SU-DHL-6 (cell line): ENCODE measurements around the gene LRRC4C.

Experiments
- H2AFZ ChIP-seq: fragments of 200-600 bp; sonication (generic); 2 replicates; pipeline ENCODE4 v1.6.1; 2014; ENCODE audit warnings: low read depth, mild to moderate bottlenecking, moderate library complexity, mixed read lengths, antibody characterized with exemption, low read length; ENCODE audit not compliant: severe bottlenecking
- H3F3A ChIP-seq: fragments of 200-600 bp; shearing (Covaris generic); 2 replicates; pipeline ENCODE4 v1.6.0; 2016; ENCODE audit warnings: antibody characterized with exemption, mild to moderate bottlenecking; ENCODE audit not compliant: insufficient read depth
- H3K27ac ChIP-seq: fragments of 200-600 bp; sonication (generic); 2 replicates; pipeline ENCODE4 v1.5.1; 2016; ENCODE audit warnings: low read depth, mild to moderate bottlenecking, low read length, moderate library complexity, mixed read lengths
- H3K27me3 ChIP-seq: fragments of 200-600 bp; sonication (generic), shearing (Covaris generic); 2 replicates; pipeline ENCODE4 v1.6.0; 2014; ENCODE audit warnings: mild to moderate bottlenecking, low read length
- H3K36me3 ChIP-seq: fragments of 200-600 bp; sonication (generic); 2 replicates; pipeline ENCODE4 v1.6.1; 2014; ENCODE audit warnings: mild to moderate bottlenecking, low read length, mixed read lengths
- H3K4me2 ChIP-seq: fragments of 300-600, 200-600 bp; shearing (Covaris generic), sonication (generic); 2 replicates; pipeline ENCODE4 v1.6.0; 2014; ENCODE audit warnings: low read length, low read depth, mild to moderate bottlenecking; ENCODE audit not compliant: poor library complexity, severe bottlenecking
- H3K4me3 ChIP-seq: fragments of 200-600 bp; sonication (generic); 2 replicates; pipeline ENCODE4 v1.5.1; 2014; ENCODE audit warnings: antibody characterized with exemption, low read length, mild to moderate bottlenecking, mixed read lengths; ENCODE audit not compliant: insufficient read depth, poor library complexity, severe bottlenecking
- H3K79me2 ChIP-seq: fragments of 200-600 bp; sonication (generic); 2 replicates; pipeline ENCODE4 v1.6.1; 2014; ENCODE audit warnings: mild to moderate bottlenecking, low read length, moderate library complexity; ENCODE audit not compliant: insufficient read depth
- H3K9ac ChIP-seq: fragments of 200-600 bp; sonication (generic); 2 replicates; pipeline ENCODE4 v1.7.0; 2014; ENCODE audit warnings: mild to moderate bottlenecking, low read length
- H3K9me2 ChIP-seq: fragments of 200-600 bp; sonication (generic); replicated peaks from 2 replicates; pipeline ENCODE4 v1.6.1; 2014; ENCODE audit warnings: low read length; ENCODE audit not compliant: insufficient read depth
- H3K9me3 ChIP-seq: fragments of 200-600 bp; sonication (generic); 2 replicates; pipeline ENCODE4 v1.6.1; 2014; ENCODE audit warnings: low read length, mixed read lengths; ENCODE audit not compliant: insufficient read depth
- H4K20me1 ChIP-seq: fragments of 200-600 bp; sonication (generic); 2 replicates; pipeline ENCODE4 v1.6.1; 2014; ENCODE audit warnings: low read depth, mild to moderate bottlenecking, antibody characterized with exemption, low read length, moderate library complexity, mixed read lengths
- CTCF ChIP-seq: fragments of 200-600 bp; sonication (generic); IDR thresholded peaks from one replicate; pipeline ENCODE4 v1.5.1; 2017; ENCODE audit warnings: antibody characterized with exemption, mild to moderate bottlenecking, low read length, moderate library complexity; ENCODE audit not compliant: insufficient read depth, poor library complexity, severe bottlenecking
- EZH2phosphoT487 ChIP-seq: fragments of 200-600 bp; sonication (generic), shearing (Covaris generic); conservative IDR thresholded peaks from 2 replicates; pipeline ENCODE4 v1.6.1; 2018; ENCODE audit warnings: mild to moderate bottlenecking, antibody characterized with exemption, low read length, moderate library complexity, mixed read lengths

LRRC4C gene

GRCh38 chr11:41282395-41282794 is 177.1 kb downstream of the LRRC4C start:
- no peaks in the 10 kb centered on the region for H3K9me2 ChIP-seq
- no peaks in the 10 kb centered on the region for H3F3A ChIP-seq
- H3K9me3 ChIP-seq: no peaks in the 10 kb centered on the region
- no peaks in the 10 kb centered on the region for H4K20me1 ChIP-seq
- no peak overlapping the region for H3K4me3 ChIP-seq
- no peaks in the 10 kb centered on the region for H3K79me2 ChIP-seq
- H3K4me2 ChIP-seq: no peak overlapping the region
- no peak overlapping the region for H2AFZ ChIP-seq
- no peak for TF ChIP-seq CTCF
- no peak for TF ChIP-seq EZH2phosphoT487
- H3K36me3 ChIP-seq: no peaks in the 10 kb centered on the region
- no peak overlapping the region for H3K27ac ChIP-seq
- no peak overlapping the region for H3K9ac ChIP-seq
- no peaks in the 10 kb centered on the region for H3K27me3 ChIP-seq

GRCh38 chr11:41281131-41281742 is 178.2 kb downstream of the LRRC4C start:
- H3K9me2 ChIP-seq: no peaks in the 10 kb centered on the region
- no peaks in the 10 kb centered on the region for H4K20me1 ChIP-seq
- H3K4me2 ChIP-seq: no peak overlapping the region
- no peak overlapping the region for H3K4me3 ChIP-seq
- no peak for TF ChIP-seq EZH2phosphoT487
- no peak for TF ChIP-seq CTCF
- no peaks in the 10 kb centered on the region for H3K36me3 ChIP-seq
- H3K9me3 ChIP-seq: no peaks in the 10 kb centered on the region
- no peaks in the 10 kb centered on the region for H3F3A ChIP-seq
- H3K79me2 ChIP-seq: no peaks in the 10 kb centered on the region
- no peak overlapping the region for H3K27ac ChIP-seq
- H2AFZ ChIP-seq: no peak overlapping the region
- no peak overlapping the region for H3K9ac ChIP-seq
- H3K27me3 ChIP-seq: no peaks in the 10 kb centered on the region

- no peaks in the 10 kb centered on the region for H3K36me3 ChIP-seq
- no peak overlapping the region for H3K4me3 ChIP-seq
Observed at GRCh38 chr11:41274831-41275230, 184.6 kb downstream of the LRRC4C start.

More at GRCh38 chr11:41274831-41275230, 184.6 kb downstream of the LRRC4C start:
- Histone ChIP-seq H3K9me3 (no peaks in the 10 kb centered on the region), H3K79me2 (no peaks in the 10 kb centered on the region), H3K27ac (no peak overlapping the region), H2AFZ (no peak overlapping the region), H3K27me3 (no peaks in the 10 kb centered on the region), H4K20me1 (no peaks in the 10 kb centered on the region), H3F3A (no peaks in the 10 kb centered on the region), H3K4me2 (no peak overlapping the region), H3K9ac (no peak overlapping the region), H3K9me2 (no peaks in the 10 kb centered on the region)
- no peak for TF ChIP-seq EZH2phosphoT487
- no peak for TF ChIP-seq CTCF
